AG10803 (cell line): ENCODE measurements around the gene RPL19.
"Not testable (repeated sequence)": the region's sequence is repeated elsewhere in the genome, so short reads cannot be mapped to it uniquely, and the experiment has no call there.

Experiments used
- DNase-seq: peaks from one replicate; pipeline ENCODE4 v3.0.0; 2010; ENCODE audit warnings: low read depth
- H3K4me3 ChIP-seq: 2 replicates; pipeline ENCODE4 v1.5.1; 2011; ENCODE audit warnings: mild to moderate bottlenecking, low read length, control low read depth
- TF ChIP-seq, protein P1 (sequence below): conservative IDR thresholded peaks from 2 replicates; pipeline ENCODE4 v1.5.1; 2011; ENCODE audit warnings: mild to moderate bottlenecking, low read length, control low read depth, inconsistent platforms

Gene RPL19

DNA sequence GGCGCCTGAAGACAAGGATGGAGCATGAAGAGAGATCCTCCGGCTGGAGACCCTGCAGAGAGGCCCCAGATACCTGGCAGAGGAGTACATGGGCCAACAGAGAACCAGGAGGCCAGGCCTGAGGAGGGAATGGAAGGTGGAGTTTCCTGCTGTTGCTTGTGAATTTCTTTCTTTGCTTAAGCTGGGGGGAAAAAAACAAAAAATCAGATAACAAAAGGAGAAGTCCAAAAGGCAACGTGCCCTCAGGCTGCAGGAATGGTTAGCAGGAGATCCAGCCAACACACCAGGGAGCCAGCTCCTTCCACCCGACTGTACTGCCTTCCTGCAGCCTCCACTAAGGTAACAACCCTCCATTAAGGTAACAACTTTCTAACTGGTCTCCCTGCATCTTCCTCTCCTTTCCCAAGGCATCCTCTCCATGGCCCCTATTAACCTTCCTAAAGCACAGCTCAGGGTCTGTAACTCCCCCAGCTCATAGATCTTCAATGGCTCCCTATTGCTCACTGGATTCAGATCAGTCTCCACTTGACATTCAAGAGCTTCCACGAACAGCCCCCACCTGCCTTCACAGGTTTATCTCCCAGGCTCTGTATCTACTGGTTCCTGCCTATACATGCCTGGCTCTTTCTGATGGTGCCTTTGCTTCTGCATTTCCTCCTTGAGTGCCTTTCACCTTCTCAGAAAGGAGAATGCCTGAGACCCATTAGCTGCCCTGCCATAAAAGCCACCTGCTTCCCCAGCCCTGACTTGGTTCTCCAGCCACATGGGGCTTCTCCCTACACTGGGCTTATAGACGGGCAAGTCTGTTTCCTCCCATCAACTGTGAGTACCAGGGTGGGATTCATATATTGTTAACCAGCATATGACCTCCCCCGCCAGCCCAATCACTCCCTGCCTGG lies 33.4 kb upstream of the RPL19 start:
- TF ChIP-seq, protein P1, sequence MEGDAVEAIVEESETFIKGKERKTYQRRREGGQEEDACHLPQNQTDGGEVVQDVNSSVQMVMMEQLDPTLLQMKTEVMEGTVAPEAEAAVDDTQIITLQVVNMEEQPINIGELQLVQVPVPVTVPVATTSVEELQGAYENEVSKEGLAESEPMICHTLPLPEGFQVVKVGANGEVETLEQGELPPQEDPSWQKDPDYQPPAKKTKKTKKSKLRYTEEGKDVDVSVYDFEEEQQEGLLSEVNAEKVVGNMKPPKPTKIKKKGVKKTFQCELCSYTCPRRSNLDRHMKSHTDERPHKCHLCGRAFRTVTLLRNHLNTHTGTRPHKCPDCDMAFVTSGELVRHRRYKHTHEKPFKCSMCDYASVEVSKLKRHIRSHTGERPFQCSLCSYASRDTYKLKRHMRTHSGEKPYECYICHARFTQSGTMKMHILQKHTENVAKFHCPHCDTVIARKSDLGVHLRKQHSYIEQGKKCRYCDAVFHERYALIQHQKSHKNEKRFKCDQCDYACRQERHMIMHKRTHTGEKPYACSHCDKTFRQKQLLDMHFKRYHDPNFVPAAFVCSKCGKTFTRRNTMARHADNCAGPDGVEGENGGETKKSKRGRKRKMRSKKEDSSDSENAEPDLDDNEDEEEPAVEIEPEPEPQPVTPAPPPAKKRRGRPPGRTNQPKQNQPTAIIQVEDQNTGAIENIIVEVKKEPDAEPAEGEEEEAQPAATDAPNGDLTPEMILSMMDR = no peak
- DNase-seq = no peak
- no peak overlapping the region for H3K4me3 ChIP-seq

DNA sequence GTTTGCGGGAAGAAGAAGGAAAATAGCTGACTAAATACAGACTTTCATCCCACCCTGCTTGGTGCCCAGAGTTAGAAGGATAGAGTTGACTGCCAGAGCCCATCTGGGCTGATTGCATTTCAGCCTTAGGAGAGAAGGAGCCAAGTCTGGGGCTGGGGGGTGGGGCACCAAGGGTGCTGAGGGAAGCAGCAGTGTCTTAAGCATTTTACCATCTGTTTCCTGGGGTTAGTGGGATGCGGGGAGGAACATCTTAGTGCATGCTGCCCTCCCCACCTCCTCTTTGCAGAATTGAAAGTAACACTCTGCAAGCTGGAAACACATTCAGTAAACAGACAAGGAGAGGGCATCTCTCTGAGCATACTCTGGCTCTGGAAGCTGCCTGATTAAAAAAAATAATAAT lies 32.6 kb upstream of the RPL19 start:
- H3K4me3 ChIP-seq = no peak overlapping the region
- TF ChIP-seq, protein P1 = no peak
- peak; percentile 37 for DNase-seq

DNA sequence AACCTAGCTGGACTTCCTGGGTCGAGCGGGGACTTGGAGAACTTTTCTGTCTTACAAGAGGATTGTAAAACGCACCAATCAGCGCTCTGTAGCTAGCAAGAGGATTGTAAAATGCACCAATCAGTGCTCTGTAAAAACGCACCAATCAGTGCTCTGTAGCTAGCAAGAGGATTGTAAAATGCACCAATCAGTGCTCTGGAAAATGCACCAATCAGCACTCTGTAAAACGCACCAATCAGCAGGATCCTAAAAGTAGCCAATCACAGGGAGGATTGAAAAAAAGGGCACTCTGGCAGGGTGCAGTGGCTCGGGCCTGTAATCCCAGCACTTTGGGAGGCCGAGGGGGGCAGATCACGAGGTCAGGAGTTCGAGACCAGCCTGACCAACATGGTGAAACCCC lies 31.6 kb upstream of the RPL19 start:
- DNase-seq, H3K4me3 ChIP-seq: not testable (repeated sequence)

DNA sequence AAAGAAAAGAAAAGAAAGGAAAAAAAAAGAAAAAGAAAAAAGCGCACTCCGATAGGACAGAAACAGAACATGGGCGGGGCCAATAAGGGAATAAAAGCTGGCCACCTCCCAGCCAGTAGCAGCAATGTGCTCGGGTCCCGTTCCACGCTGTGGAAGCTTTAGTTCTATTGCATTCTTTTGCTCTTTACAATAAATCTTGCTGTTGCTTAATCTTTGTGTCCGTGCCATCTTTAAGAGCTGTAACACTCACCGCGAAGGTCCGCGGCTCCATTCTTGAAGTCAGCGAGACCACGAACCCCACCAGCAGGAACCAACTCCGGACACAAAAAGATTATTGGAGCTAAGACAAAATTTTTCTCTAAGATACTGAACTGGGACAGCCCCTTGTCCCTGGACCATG lies 31.0 kb upstream of the RPL19 start:
- DNase-seq = no peak
- no peak overlapping the region for H3K4me3 ChIP-seq
- TF ChIP-seq, protein P1 = no peak

DNA sequence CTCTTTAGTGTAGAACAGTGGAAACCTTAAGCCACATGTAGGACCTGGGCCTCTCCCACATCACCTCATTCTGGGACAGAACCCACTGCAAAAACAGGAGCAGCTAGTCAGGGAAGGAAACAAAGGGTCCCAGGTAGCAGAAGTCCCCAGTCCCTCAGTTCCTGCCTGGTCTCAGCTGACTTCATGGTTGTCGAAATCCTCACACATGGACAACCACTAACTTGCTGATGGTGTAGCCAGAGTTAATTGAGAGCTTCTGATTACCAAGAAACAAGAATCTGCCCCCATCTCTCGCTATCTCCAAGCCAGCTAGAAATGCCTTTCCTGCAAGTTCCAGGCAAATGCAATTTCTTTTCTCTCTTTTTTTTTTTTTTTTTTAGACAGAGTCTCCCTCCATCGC lies 30.6 kb upstream of the RPL19 start:
- no peak overlapping the region for H3K4me3 ChIP-seq
- no peak for DNase-seq
- TF ChIP-seq, protein P1 = no peak

DNA sequence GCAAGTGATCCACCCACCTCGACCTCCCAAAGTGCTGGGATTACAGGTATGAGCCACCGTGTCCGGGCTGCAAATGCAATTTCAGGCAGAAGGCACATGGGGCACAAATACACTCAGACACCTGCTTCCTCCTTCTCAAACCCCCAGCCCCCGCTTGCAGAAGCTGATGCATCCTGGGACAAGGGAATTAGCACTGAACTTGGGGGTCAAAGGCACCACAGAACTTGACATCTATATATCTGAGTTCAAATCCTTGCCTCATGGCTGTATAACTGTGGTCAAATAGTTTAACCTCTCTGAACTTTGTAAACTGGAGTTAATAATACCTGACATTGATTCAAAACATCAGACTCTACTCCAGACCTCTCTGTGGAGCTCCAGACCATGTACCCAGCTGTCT lies 30.0 kb upstream of the RPL19 start:
- no peak for DNase-seq
- TF ChIP-seq, protein P1 = no peak
- no peak overlapping the region for H3K4me3 ChIP-seq

DNA sequence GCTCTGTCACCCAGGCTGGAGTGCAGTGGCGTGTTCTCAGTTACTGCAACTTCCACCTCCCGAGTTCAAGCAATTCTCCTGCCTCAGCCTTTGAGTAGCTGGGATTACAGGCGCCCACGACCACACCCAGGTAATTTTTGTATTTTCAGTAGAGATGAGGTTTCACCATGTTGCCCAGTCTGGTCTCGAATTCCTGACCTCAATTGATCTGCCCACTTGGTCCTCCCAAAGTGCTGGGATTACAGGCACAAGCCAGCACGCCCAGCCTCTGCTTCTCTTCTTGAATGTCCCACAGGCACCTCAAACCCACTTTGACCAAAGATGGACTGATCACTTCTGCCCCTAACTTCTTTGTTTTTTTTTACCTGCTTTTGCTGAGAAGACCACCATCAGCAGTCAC lies 29.5 kb upstream of the RPL19 start:
- DNase-seq = no peak
- H3K4me3 ChIP-seq = no peak overlapping the region
- TF ChIP-seq, protein P1 = no peak
